Spleen (tissue), 7 donors: ENCODE measurements around the gene PNKD.

Experiments used
- CTCF ChIP-seq, 11 experiments: fragments of 200-600 bp in 7 of 11; fragments of 450-650 bp in 4 of 11; sonication (generic) in 4 of 11; IDR thresholded peaks in 8 of 11; conservative IDR thresholded peaks in 3 of 11; 1 replicate in 7 of 11; 2 replicates in 4 of 11; pipeline versions ENCODE4 v1.4.0 to v1.8.0; 2016 to 2021; ENCODE audit warnings: antibody characterized with exemption in 11 of 11, inconsistent platforms in 4 of 11, mild to moderate bottlenecking in 1 of 11
- POLR2A ChIP-seq, 3 donors: fragments of 450-650 bp; IDR thresholded peaks; one replicate each; pipeline ENCODE4 v1.5.1; 2017; ENCODE audit warnings: antibody characterized with exemption in 3 of 3, mild to moderate bottlenecking in 1 of 3
- POLR2AphosphoS5 ChIP-seq, 3 donors: sonication (generic); formaldehyde crosslinking; IDR thresholded peaks; one replicate each; pipeline ENCODE4 v1.5.1; 2017; ENCODE audit warnings: antibody characterized with exemption in 3 of 3
- donor health status: DM: no; HTN: no; CAD: no; lungs with moderate emphysema.
- donor health status: DM: no; HTN: no; CAD: no.
- donor health status: DM: no; HTN: no; CAD: no.

- TF ChIP-seq POLR2A (IDR thresholded peaks at IDR 0.05) (no peak), CTCF (IDR thresholded peaks at IDR 0.05 in 8 of 11, conservative IDR thresholded peaks at IDR 0.05 in 3 of 11) (no peak), POLR2AphosphoS5 (IDR thresholded peaks at IDR 0.05) (no peak)
These were observed 125.1 kb downstream of the PNKD start for GRCh38 chr2:218395456-218395825.
